CD1c-positive myeloid dendritic cell (primary cell): ENCODE data around the gene ZNF609.
"Not testable (repeated sequence)": the region's sequence is repeated elsewhere in the genome, so short reads cannot be mapped to it uniquely, and the experiment has no call there.

Source experiments
- DNase-seq: peaks from one replicate; pipeline ENCODE4 v3.0.0-alpha.2; 2016; ENCODE audit errors: extremely low spot score

ZNF609 gene

DNA sequence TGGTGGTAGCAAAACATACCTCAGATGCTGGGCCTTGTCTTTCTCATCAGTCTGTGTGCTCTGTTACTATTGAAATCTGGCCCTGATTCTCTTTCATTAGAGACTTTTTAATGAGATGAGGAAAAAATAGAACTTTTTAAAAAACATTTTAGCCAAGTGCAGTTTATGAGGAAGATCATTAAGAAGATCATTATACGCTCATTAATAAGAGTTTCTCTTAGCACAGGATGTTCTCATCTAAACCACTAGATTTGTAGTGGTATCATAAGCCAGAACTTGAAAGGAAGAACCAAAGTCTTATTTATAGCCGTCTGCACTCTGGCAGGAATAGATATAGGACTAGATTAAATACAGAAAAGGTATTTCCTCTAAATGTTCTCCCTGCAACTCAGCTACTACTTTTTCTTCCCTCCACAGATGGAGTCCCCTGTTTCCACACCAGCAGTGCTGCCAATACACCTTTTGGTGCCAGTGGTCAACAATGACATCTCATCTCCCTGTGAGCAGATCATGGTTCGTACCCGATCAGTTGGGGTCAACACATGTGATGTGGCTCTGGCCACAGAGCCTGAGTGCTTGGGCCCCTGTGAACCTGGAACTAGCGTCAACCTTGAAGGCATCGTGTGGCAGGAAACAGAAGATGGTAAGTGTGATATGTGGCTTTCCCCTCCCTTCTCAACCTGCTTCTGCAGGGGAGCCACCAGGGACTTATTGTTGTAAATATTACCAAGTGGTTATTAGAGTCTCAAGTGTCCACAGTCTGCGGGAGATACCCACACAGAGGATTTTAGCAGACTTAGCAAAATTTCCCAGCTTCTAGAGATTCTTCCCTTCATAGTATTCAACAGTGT is 162.3 kb downstream of the ZNF609 start:
- no peak for DNase-seq

- no peak for DNase-seq
Measured at GRCh38 chr15:64623347-64623996, 163.1 kb downstream of the ZNF609 start.

GRCh38 chr15:64624242-64624641 is 163.9 kb downstream of the ZNF609 start:
- DNase-seq = no peak

GRCh38 chr15:64629063-64629462 is 168.7 kb downstream of the ZNF609 start:
- DNase-seq = no peak

DNA sequence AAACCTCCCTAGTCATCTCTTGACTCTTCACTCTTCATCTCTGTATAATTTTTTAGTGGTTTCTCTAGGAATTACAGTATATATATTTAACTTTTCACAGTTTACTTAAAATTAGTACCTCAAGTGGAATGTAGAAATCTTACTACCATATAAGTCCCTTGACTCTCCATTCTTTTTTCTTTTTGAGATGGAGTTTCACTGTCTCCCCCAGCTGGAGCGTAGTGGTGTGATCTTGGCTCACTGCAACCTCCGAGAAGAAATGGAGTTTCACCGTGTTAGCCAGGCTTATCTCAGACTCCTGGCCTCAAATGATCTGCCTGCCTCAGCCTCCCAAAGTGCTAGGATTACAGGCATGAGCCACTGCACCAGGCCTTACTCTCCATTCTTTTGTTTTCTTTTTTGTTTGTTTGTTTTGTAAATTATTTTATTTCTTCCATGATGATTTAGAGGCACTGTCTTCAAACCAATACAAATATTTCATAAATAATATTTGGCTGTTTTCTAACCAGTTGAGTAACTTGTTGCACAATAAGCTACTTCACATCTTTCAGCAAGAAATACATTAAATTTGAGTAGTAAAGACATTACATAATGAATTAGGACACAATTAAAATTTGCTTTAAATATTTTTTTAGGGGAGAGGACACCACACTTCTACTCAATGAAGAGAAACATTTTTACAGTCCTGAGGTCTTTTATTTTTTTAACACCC is 170.2 kb downstream of the ZNF609 start:
- DNase-seq = no peak

DNA sequence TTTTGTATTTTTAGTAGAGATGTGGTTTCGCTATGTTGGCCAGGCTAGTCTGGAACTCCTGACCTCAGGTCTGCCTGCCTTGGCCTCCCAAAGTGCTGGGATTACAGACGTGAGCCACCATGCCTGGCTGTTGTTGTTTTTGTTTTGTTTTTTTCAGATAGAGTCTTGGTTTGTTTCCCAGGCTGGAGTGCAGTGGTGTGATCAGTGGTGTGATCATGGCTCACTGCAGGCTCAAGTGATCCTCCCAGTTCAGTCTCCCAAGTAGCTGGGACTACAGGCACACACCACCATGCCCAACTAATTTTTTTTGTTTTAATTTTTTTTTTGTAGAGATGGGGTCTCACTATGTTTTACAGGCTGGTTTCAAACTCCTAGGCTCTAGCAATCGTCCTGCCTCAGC is 172.3 kb downstream of the ZNF609 start:
- DNase-seq = not testable (repeated sequence)

DNA sequence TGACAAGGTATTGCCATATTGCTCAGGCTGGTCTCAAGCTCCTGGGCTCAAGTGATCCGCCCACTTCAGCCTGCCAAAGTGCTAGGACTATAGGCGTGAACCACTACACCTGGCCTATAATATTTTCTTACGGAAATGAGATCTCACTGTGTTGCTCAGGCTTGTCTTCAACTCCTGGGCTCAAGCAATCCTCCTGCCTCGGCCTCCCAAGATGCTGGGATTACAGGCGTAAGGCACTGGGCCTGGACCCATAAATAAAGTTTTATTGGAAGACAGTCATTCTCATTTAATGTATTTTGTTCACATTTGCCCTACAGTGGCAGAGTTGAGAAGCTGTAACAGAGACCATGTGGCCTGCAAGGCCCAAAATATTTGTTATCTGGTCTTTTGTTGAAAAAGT is 173.0 kb downstream of the ZNF609 start:
- DNase-seq = no peak

- DNase-seq = peak; percentile 36
Measured at GRCh38 chr15:64634027-64634426, 173.6 kb downstream of the ZNF609 start.

GRCh38 chr15:64634576-64635498 is 174.5 kb downstream of the ZNF609 start:
- no peak for DNase-seq

- peak; percentile 13 for DNase-seq
Measured at GRCh38 chr15:64635499-64636495, 175.4 kb downstream of the ZNF609 start.

DNA sequence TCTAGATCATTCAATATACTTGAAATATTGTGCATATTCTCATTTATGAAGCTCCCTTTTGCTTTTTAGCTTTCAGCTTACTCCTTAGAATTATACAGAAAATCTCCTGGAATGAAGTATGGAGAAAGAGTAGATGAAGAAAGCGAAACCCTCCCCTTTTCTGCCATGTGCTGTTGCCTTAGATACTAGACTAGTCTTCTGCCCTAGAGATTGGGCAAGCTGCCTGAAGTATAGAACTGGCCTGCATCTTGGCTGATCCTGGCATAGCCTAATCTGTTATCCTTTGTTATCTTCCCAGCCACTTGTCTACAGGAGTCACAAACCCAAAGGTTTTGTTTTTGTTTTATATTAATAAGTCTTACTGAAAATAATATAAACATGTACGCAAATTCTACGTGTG is 176.2 kb downstream of the ZNF609 start:
- no peak for DNase-seq

GRCh38 chr15:64637412-64637811 is 177.0 kb downstream of the ZNF609 start:
- DNase-seq = no peak

DNA sequence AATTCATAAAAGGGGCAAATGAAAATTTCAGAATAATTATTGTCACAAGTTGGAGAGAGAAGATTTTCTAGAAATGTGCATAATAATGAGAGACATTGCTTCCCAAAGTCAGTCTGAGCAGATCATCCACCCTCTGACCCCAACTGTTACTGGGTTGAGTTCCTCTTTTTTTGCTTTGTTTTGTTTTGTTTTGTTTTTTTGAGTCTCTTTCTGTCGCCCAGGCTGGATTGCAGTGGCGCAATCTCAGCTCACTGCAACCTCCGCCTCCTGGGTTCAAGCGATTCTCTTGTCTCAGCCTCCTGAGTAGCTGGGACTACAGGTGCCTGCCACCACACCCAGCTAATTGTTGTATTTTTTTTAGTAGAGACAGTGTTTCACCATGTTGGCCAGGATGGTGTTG is 179.4 kb downstream of the ZNF609 start:
- peak; percentile 83 for DNase-seq

- peak; percentile 35 for DNase-seq
Measured at GRCh38 chr15:64640146-64640871, 179.9 kb downstream of the ZNF609 start.

DNA sequence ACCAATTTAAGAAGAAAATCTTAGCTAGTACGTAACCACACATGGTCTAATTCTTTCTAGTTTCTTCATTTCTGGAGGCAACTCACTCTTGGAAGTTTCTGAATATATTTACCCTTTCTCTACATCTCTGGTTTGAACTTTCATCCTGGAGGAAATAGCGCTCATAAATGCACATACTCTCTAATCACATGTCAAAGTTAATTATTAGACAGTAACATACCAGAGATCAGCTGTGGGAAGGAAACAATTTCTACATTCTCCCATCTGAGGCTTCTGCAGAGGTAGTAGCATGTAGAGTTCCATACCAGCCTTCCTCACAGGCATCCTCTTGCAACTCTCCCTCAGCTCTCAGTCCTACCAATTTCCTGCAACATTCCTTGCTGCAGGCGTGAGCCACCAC is 182.5 kb downstream of the ZNF609 start:
- DNase-seq = no peak

GRCh38 chr15:64643685-64644084 is 183.3 kb downstream of the ZNF609 start:
- DNase-seq = no peak

DNA sequence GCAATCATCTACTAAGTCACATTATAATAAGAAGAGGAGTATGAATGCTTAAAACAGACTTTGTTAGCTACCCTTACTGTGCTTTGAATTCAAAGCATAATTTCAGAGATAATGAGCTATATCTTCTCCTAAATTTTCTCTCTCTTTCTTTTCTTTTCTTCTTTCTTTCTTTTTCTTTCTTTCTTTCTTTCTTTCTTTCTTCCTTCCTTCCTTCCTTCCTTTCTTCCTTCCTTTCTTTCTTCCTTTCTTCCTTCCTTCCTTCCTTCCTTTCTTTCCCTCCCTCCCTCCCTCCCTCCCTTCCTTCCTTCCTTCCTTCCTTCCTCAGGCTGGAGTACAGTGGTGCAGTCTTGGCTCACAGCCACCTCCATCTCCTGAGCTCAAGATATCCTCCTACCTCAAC is 184.4 kb downstream of the ZNF609 start:
- not testable (repeated sequence) for DNase-seq

GRCh38 chr15:64645995-64646394 is 185.6 kb downstream of the ZNF609 start:
- no peak for DNase-seq

GRCh38 chr15:64647367-64647766 is 187.0 kb downstream of the ZNF609 start:
- DNase-seq = no peak

DNA sequence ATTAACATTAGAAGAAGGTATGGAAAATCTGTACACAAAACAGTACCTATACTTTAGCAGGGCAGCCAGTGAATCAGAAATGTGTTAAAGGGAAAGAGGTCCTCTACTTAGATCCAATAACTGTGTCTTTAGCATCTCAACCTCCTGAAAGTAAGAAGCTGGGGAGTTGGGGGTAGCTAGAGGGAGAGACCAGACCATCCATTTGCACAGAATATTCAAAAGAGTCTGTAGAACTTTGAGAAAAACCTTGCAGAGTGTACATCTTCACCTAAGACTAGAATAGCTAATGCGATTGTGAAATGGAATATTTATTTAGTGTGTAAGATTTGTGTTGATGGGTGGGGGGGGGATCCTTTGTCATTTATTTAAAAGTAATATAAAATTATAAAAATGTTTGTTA is 190.2 kb downstream of the ZNF609 start:
- DNase-seq = no peak
